K562 (cell line): ENCODE results near the gene RALGAPA2. TPM values are rescaled to one million over a fixed set of nuclear protein-coding genes. Genes with fewer than 3 reads are reported as not detected.

ENCODE experiments used
- ARNT ChIP-seq, 2 experiments: fragments of 450-650 bp; IDR thresholded peaks; 2 replicates each; pipeline ENCODE4 v1.6.1; 2016; ENCODE audit warnings: mild to moderate bottlenecking in 1 of 2
- BCOR ChIP-seq: fragments of 450-650 bp; IDR thresholded peaks from 2 replicates; pipeline ENCODE4 v1.6.1; 2016
- CGGBP1 ChIP-seq: fragments of 250-450 bp; sonication (Bioruptor Pico); IDR thresholded peaks from 2 replicates; pipeline ENCODE4 v1.9.0; 2021; ENCODE audit warnings: mild to moderate bottlenecking
- ELF1 ChIP-seq: fragments of 200-800 bp; sonication (Bioruptor generic); IDR thresholded peaks from 2 replicates; pipeline ENCODE4 v1.6.1; 2016; ENCODE audit warnings: missing genetic modification characterization, missing compliant biosample characterization
- GTF2F1 ChIP-seq: IDR thresholded peaks from 2 replicates; pipeline ENCODE4 v1.6.1; 2011; ENCODE audit warnings: low read depth, low read length, improper control_type of control experiment
- HINFP ChIP-seq: fragments of 450-650 bp; conservative IDR thresholded peaks from 2 replicates; pipeline ENCODE4 v1.6.1; 2016; ENCODE audit warnings: missing genetic modification characterization, low read depth, mild to moderate bottlenecking, control low read depth, missing compliant biosample characterization
- JUND ChIP-seq, 2 experiments: IDR thresholded peaks; 2 replicates in 1 of 2; 3 replicates in 1 of 2; pipeline ENCODE4 v1.6.1; 2011; ENCODE audit warnings: borderline replicate concordance in 2 of 2, low read depth in 2 of 2, low read length in 2 of 2, improper control_type of control experiment in 1 of 2, missing biosample characterization in 1 of 2, missing genetic modification characterization in 1 of 2, missing genetic modification reagents in 1 of 2
- MEF2A ChIP-seq: IDR thresholded peaks from 2 replicates; pipeline ENCODE4 v1.6.1; 2011; ENCODE audit warnings: low read depth, mild to moderate bottlenecking, low read length, moderate library complexity; ENCODE audit not compliant: control insufficient read depth
- MNT ChIP-seq, 2 experiments: fragments of 450-650 bp; conservative IDR thresholded peaks; 2 replicates each; pipeline ENCODE4 v1.6.1; 2017; ENCODE audit warnings: mild to moderate bottlenecking in 2 of 2, moderate library complexity in 2 of 2
- NFE2 ChIP-seq: IDR thresholded peaks from 2 replicates; pipeline ENCODE4 v1.6.1; 2014; ENCODE audit warnings: antibody characterized with exemption, low read depth
- POLR2A ChIP-seq: fragments of 450-650 bp; conservative IDR thresholded peaks from 2 replicates; pipeline ENCODE4 v1.6.1; 2016
- POU5F1 ChIP-seq: fragments of 150-350 bp; IDR thresholded peaks from 2 replicates; pipeline ENCODE4 v1.6.1; 2014; ENCODE audit warnings: borderline replicate concordance, low read length, low read depth, mild to moderate bottlenecking; ENCODE audit not compliant: partially characterized antibody
- PRPF4 ChIP-seq: fragments of 200-400 bp; formaldehyde crosslinking; IDR thresholded peaks from one replicate; pipeline ENCODE4 v1.6.1; 2017; ENCODE audit warnings: low read length, low read depth, mild to moderate bottlenecking; ENCODE audit not compliant: insufficient read depth, poor library complexity, severe bottlenecking
- RAD21 ChIP-seq, 2 experiments: fragments of 250-450 bp in 1 of 2; fragments of 450-650 bp in 1 of 2; sonication (Bioruptor Pico) in 1 of 2; formaldehyde crosslinking in 1 of 2; IDR thresholded peaks in 1 of 2; conservative IDR thresholded peaks in 1 of 2; 2 replicates each; pipeline versions ENCODE4 v1.4.0 to v1.8.0; 2020 to 2022; ENCODE audit warnings: mild to moderate bottlenecking in 2 of 2, moderate library complexity in 1 of 2
- STAT5A ChIP-seq: IDR thresholded peaks from 2 replicates; pipeline ENCODE4 v1.6.1; 2012; ENCODE audit warnings: low read length, inconsistent platforms, borderline replicate concordance
- ZC3H8 ChIP-seq: fragments of 450-650 bp; IDR thresholded peaks from 2 replicates; pipeline ENCODE4 v1.6.1; 2017
- ZFX ChIP-seq: sonication (generic); formaldehyde crosslinking; IDR thresholded peaks from 2 replicates; pipeline ENCODE4 v1.8.0; 2022; ENCODE audit warnings: mild to moderate bottlenecking, missing genetic modification reagents, moderate library complexity
- ZNF12 ChIP-seq: sonication (generic); formaldehyde crosslinking; IDR thresholded peaks from 2 replicates; pipeline ENCODE4 v1.4.0; 2020; ENCODE audit warnings: mild to moderate bottlenecking, missing genetic modification reagents
- ZNF140 ChIP-seq: fragments of 250-450 bp; sonication (Bioruptor Pico); IDR thresholded peaks from 2 replicates; pipeline ENCODE4 v1.8.0; 2021; ENCODE audit warnings: moderate library complexity, mild to moderate bottlenecking, inconsistent platforms
- ZNF586 ChIP-seq: fragments of 450-650 bp; formaldehyde crosslinking; conservative IDR thresholded peaks from 2 replicates; pipeline ENCODE4 v1.4.0; 2020; ENCODE audit warnings: mild to moderate bottlenecking, moderate library complexity
- polyA plus RNA-seq, 8 experiments: library from polyadenylated mRNA; depleted of rRNA in 4 of 8; stranded (reverse) in 5 of 8; unstranded in 3 of 8; fragments of >200 nt; fragmentation: Nextera tagmentation in 2 of 8; fragmentation: Illumina TruSeq in 1 of 8; extraction: Ambion mirVana in 2 of 8; extraction: Trizol in 1 of 8; gene quantifications; 2 replicates each; pipeline versions ENCODE4 v1.2.1 to v1.2.3, GENCODE V29; 2011 to 2014; ENCODE audit warnings: inconsistent platforms in 1 of 8, missing spikeins in 1 of 8
- total RNA-seq, 7 experiments: library from RNA; depleted of rRNA in 6 of 7; stranded (reverse); fragments of >200 nt in 6 of 7; fragmentation: Illumina TruSeq in 2 of 7; extraction: Trizol in 2 of 7; gene quantifications; 2 replicates each; pipeline versions ENCODE4 v1.2.1 to v1.2.3, GENCODE V29; 2011 to 2021; ENCODE audit warnings: low replicate concordance in 1 of 7
- TF ChIP-seq, protein P1 (sequence below): fragments of 250-450 bp; sonication (Bioruptor Pico); IDR thresholded peaks from 2 replicates; pipeline ENCODE4 v1.5.0; 2021; ENCODE audit warnings: mild to moderate bottlenecking, borderline replicate concordance
- TF ChIP-seq, protein P2 (sequence below): sonication (generic); formaldehyde crosslinking; IDR thresholded peaks from 2 replicates; pipeline ENCODE4 v1.8.0; 2022; ENCODE audit warnings: mild to moderate bottlenecking, missing genetic modification reagents

RALGAPA2 gene
- total and polyA plus RNA-seq, 9 of the 15 experiments (the other 6 are each of a cell fraction or from before 2014, with no cell fraction given) = 0.35 to 2.7 (median 1.4) TPM

GRCh38 chr20:20712474-20713243 lies at the start of gene RALGAPA2 (continued):
- TF ChIP-seq MNT (conservative IDR thresholded peaks at IDR 0.05) (peak; percentile 27 to 54; a peak in 1 of 4 replicates), ZFX (CRISPR knock-in tag) (no peak), JUND (IDR thresholded peaks at IDR 0.05; ENCODE audit: borderline replicate concordance, low read depth, low read length) (no peak), JUND (tag; IDR thresholded peaks at IDR 0.05; ENCODE audit: borderline replicate concordance, low read depth, low read length) (no peak), NFE2 (no peak), ZNF140 (CRISPR knock-in tag) (no peak), POU5F1 (no peak), RAD21 (CRISPR knock-in tag; conservative IDR thresholded peaks at IDR 0.05 in 1 of 2, IDR thresholded peaks at IDR 0.05 in 1 of 2) (no peak), ZNF586 (CRISPR knock-in tag) (no peak), POLR2A (peak; percentile 39; the same call in 1 of the 2 replicates), STAT5A (no peak), ARNT (IDR thresholded peaks at IDR 0.05) (no peak), ZC3H8 (no peak), PRPF4 (no peak), ZNF12 (no peak), HINFP (tag) (no peak), CGGBP1 (no peak), BCOR (no peak), GTF2F1 (no peak), MEF2A (no peak), ELF1 (no peak)
- TF ChIP-seq, protein P1, sequence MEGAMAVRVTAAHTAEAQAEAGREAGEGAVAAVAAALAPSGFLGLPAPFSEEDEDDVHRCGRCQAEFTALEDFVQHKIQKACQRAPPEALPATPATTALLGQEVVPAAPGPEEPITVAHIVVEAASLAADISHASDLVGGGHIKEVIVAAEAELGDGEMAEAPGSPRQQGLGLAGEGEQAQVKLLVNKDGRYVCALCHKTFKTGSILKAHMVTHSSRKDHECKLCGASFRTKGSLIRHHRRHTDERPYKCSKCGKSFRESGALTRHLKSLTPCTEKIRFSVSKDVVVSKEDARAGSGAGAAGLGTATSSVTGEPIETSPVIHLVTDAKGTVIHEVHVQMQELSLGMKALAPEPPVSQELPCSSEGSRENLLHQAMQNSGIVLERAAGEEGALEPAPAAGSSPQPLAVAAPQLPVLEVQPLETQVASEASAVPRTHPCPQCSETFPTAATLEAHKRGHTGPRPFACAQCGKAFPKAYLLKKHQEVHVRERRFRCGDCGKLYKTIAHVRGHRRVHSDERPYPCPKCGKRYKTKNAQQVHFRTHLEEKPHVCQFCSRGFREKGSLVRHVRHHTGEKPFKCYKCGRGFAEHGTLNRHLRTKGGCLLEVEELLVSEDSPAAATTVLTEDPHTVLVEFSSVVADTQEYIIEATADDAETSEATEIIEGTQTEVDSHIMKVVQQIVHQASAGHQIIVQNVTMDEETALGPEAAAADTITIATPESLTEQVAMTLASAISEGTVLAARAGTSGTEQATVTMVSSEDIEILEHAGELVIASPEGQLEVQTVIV = no peak
- TF ChIP-seq, protein P2, sequence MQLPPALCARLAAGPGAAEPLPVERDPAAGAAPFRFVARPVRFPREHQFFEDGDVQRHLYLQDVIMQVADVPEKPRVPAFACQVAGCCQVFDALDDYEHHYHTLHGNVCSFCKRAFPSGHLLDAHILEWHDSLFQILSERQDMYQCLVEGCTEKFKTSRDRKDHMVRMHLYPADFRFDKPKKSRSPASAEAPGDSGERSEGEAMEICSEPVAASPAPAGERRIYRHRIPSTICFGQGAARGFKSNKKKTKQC (CRISPR knock-in tag) = no peak
